Loucy (cell line): ENCODE measurements around the gene LIX1.

Experiments used
- EZH2phosphoT487 ChIP-seq: fragments of 200-600 bp; IDR thresholded peaks from 2 replicates; pipeline ENCODE4 v1.6.1; 2018; ENCODE audit warnings: antibody characterized with exemption, mild to moderate bottlenecking, moderate library complexity, borderline replicate concordance
- TF ChIP-seq, protein P1 (sequence below): fragments of 200-600 bp; sonication (generic); conservative IDR thresholded peaks from 2 replicates; pipeline ENCODE4 v1.5.1; 2014; ENCODE audit warnings: mild to moderate bottlenecking, antibody characterized with exemption, low read length

DNA sequence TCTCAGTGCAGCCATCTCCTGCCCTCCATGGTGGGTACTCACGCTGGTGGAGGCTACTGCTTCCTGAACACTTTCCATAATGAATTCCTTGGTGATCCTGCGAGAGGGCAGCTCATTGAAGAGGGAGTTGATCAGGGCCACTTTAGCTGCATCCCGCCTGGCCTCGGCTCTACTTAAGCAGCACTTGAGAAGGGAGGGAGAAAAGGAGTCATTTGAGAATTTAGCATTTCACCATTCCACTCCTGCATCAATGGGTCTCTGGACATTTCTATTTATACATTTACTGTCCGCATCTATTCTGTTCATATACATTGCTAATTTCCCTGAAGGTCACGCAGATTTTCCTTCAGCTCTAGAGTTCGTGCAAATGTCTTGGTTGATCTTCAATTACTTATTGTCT is 35.1 kb downstream of the LIX1 start:
- TF ChIP-seq, protein P1, sequence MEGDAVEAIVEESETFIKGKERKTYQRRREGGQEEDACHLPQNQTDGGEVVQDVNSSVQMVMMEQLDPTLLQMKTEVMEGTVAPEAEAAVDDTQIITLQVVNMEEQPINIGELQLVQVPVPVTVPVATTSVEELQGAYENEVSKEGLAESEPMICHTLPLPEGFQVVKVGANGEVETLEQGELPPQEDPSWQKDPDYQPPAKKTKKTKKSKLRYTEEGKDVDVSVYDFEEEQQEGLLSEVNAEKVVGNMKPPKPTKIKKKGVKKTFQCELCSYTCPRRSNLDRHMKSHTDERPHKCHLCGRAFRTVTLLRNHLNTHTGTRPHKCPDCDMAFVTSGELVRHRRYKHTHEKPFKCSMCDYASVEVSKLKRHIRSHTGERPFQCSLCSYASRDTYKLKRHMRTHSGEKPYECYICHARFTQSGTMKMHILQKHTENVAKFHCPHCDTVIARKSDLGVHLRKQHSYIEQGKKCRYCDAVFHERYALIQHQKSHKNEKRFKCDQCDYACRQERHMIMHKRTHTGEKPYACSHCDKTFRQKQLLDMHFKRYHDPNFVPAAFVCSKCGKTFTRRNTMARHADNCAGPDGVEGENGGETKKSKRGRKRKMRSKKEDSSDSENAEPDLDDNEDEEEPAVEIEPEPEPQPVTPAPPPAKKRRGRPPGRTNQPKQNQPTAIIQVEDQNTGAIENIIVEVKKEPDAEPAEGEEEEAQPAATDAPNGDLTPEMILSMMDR: no peak
- no peak for TF ChIP-seq EZH2phosphoT487
